ENCODE measurements around the gene NR5A1.

The NR5A1 gene

GRCh38 chr9:124439086-124439485 lies 68.1 kb downstream of the NR5A1 start:
- DNase-seq = no peak

- no peak for DNase-seq
Observed at GRCh38 chr9:124438091-124438490, 69.1 kb downstream of the NR5A1 start.

- DNase-seq = no peak
Observed at GRCh38 chr9:124437086-124437485, 70.1 kb downstream of the NR5A1 start.

GRCh38 chr9:124436320-124436719 lies 70.9 kb downstream of the NR5A1 start:
- no peak for DNase-seq
